Epithelial cell of proximal tubule (primary cell): ENCODE data around the gene INVS. TPM values are rescaled to one million over a fixed set of nuclear protein-coding genes. Genes with fewer than 3 reads are reported as not detected.

Experiments
- DNase-seq: peaks from one replicate; pipeline ENCODE4 v3.0.0-alpha.2; 2011; ENCODE audit warnings: low read depth
- H3K4me3 ChIP-seq: 2 replicates; pipeline ENCODE4 v1.5.1; 2011; ENCODE audit warnings: low read depth, mild to moderate bottlenecking, low read length
- total RNA-seq: library from RNA; depleted of rRNA; stranded (reverse); fragments of >200 nt; gene quantifications from 2 replicates; pipeline ENCODE4 v1.2.3, GENCODE V29; 2015
- TF ChIP-seq, protein P1 (sequence below): conservative IDR thresholded peaks from 2 replicates; pipeline ENCODE4 v1.5.1; 2012; ENCODE audit warnings: low read depth, mild to moderate bottlenecking, low read length

INVS gene
- total RNA-seq, 1 donor from 2014 or later, result 9.1 TPM

DNA sequence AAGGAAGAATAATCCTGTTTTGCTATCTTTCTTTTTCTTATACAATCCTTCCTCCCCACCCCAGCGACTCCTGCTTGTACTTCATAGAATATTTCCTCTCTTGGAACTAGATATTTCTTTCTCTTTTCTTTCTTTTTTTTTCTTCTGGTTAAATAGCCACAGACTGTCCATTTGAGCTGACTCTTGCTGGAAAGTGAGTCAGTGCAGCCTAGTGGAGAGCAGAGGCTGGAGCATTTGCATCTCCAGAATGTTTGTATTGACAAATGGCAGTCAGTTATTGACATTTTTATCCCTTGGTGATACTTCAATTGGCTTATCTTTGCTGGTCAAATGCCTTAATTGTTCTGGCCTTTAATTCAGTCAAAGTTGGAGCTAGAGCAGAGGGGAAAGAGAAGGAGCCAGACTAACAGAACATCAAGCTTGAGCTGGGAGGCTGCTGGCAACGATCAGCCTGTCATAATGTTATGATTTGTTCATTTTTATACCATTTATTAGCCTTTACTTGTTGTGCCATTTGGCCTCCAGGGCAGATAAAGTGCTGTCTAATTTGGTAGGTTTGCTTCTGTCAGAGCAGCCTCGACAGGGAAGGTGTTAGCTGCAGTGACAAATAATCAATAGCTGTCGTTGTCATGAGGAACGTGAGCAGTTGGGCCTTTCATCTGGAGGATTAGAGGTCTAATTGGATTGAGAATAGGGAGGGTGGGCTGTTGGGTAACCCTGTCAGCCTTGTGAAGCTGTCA, 69.0 kb downstream of the INVS start:
- TF ChIP-seq, protein P1, sequence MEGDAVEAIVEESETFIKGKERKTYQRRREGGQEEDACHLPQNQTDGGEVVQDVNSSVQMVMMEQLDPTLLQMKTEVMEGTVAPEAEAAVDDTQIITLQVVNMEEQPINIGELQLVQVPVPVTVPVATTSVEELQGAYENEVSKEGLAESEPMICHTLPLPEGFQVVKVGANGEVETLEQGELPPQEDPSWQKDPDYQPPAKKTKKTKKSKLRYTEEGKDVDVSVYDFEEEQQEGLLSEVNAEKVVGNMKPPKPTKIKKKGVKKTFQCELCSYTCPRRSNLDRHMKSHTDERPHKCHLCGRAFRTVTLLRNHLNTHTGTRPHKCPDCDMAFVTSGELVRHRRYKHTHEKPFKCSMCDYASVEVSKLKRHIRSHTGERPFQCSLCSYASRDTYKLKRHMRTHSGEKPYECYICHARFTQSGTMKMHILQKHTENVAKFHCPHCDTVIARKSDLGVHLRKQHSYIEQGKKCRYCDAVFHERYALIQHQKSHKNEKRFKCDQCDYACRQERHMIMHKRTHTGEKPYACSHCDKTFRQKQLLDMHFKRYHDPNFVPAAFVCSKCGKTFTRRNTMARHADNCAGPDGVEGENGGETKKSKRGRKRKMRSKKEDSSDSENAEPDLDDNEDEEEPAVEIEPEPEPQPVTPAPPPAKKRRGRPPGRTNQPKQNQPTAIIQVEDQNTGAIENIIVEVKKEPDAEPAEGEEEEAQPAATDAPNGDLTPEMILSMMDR, result peak; percentile 47
- H3K4me3 ChIP-seq, result no peak overlapping the region
- DNase-seq, result no peak

DNA sequence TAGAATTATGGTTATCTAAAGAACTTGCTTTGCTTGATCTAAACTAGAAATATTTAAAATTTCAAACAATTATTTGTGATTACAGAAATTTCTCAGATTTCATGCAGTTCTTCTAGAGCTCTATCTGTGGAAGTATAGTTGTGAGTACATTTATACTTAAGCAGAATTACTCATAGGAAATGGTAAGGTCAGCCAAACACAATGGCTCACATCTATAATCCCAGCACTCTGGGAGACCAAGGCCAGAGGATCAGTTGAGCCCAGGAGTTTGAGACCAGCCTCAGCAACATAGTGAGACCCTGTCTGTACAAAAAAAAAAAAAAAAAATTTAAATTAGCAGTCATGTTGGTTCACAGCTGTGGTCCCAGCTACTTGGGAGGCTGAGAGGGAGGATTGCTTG, 71.0 kb downstream of the INVS start:
- no peak overlapping the region for H3K4me3 ChIP-seq
- TF ChIP-seq, protein P1, result no peak
- no peak for DNase-seq

DNA sequence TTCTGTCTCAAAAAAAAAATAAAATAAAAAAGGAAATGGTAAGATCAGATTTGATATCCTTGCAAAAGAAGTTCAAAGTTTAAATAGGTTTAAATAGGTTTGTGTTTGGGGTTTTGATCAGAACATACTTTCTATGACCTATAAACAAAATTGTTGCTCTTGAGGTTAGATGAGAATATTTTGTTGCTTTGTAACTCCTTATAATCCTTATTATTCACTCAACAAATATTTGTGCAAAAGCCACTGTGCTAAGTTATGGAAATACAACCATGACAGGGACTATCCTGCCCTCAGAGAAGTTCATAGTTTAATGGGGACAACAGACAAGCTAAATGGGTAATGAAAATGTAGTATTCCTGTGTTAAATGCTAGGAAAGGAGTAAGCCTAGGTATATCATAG, 71.5 kb downstream of the INVS start:
- DNase-seq, result no peak
- H3K4me3 ChIP-seq, result no peak overlapping the region
- TF ChIP-seq, protein P1, result no peak

DNA sequence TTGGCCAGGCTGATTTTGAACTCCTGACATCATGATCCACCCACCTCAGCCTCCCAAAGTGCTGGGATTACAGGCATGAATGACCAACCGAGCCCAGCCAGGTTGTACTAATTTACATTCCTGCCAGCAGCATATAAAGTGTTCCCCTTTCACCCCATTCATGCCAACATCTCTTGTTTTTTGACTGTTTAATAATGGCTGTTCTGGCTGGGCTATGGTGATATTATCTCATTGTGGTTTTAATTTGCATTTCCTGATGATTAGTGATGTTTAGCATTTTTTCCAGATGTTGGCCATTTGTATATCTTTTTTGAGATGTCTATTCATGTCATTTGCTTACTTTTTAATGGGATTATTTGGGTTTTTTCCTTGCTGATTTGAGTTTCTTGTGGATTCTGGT, 87.3 kb downstream of the INVS start:
- TF ChIP-seq, protein P1, result no peak

DNA sequence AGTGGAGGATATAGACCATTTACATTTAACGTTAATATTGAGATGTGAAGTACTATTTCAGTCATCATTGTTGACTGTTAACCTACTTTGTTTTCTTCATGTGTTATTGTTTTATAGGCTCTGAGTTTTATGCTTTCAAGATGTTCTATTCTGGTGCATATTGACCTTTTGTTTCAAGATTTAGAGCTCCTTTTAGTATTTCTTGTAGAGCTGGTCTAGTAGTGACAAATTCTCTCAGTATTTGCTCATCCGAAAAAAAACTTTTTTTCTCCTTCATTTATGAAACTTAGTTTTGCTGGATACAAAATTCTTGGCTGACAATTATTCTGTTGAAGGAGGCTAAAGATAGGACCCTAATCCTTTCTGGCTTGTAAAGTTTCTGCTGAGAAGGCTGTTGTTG, 91.3 kb downstream of the INVS start:
- no peak for DNase-seq
- TF ChIP-seq, protein P1, result no peak
- no peak overlapping the region for H3K4me3 ChIP-seq

More for the DNA sequence above, 87.3 kb downstream of the INVS start:
- H3K4me3 ChIP-seq, result no peak overlapping the region
- no peak for DNase-seq

DNA sequence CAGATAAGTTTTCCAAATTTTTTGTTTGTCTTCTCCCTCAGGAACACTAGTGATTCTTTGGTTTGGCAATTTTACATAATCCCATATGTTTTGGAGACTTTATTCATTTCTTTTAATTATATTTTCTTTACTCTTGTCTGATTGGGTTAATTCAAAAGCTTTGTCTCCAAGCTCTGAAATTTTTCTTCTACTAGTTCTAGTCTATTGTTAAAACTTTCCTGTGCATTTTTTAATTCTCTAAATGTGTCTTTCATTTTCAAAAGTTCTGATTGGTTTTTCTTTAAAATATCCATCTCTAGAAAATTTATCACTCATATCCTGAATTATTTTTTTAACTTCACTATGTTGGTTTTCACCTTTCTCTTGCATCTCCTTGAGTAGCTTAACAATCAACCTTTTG, 92.2 kb downstream of the INVS start:
- TF ChIP-seq, protein P1, result no peak
- no peak for DNase-seq
- H3K4me3 ChIP-seq, result no peak overlapping the region

DNA sequence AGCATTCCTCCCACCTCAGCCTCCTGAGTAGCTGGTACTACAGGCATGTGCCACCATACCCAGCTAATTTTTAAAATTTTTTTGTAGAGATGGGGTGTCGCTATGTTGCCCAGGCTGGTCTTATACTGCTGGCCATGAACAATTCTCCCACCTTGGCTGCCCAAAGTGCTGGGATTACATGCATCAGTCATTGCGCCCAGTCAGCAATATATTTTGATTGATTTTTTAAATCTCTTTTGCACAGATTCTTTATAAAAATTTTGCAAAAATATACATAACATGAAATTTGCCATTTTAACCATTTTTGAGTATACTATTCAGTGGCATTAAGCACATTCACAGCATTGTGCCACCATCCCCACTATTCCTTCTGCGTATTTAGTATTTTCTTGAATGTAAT, 94.0 kb downstream of the INVS start:
- TF ChIP-seq, protein P1, result no peak
- no peak overlapping the region for H3K4me3 ChIP-seq
- DNase-seq, result no peak
